Liver (tissue), 3 donors: Measurements from ENCODE around the gene HDLBP.

ENCODE experiments used
- CTCF ChIP-seq: fragments of 150-350 bp; IDR thresholded peaks from 2 replicates; pipeline ENCODE4 v1.5.1; 2017; ENCODE audit warnings: improper control_type of control experiment, low read depth, low read length; ENCODE audit not compliant: missing input control
- HNF4A ChIP-seq, 2 donors: conservative IDR thresholded peaks; 2 replicates each; pipeline ENCODE4 v1.6.1; 2016; ENCODE audit warnings: antibody characterized with exemption in 2 of 2, mild to moderate bottlenecking in 2 of 2
- MAX ChIP-seq: IDR thresholded peaks from 2 replicates; pipeline ENCODE4 v1.6.1; 2016; ENCODE audit warnings: antibody characterized with exemption
- REST ChIP-seq: IDR thresholded peaks from 2 replicates; pipeline ENCODE4 v1.6.1; 2016; ENCODE audit warnings: antibody characterized with exemption, mild to moderate bottlenecking
- donor health status: healthy.
- donor health status: healthy.

GRCh38 chr2:241268716-241269445, 46.6 kb downstream of the HDLBP start:
- TF ChIP-seq CTCF: no peak
- no peak for TF ChIP-seq HNF4A (conservative IDR thresholded peaks at IDR 0.05)
- TF ChIP-seq REST: no peak
- TF ChIP-seq MAX: no peak
